GM19463 (cell line): ENCODE data around the gene FUT8.

Experiments
- ATAC-seq: cut with Tn5 transposase; IDR thresholded peaks from one replicate; pipeline ENCODE4 v1.9.1; 2021; ENCODE audit warnings: mild to moderate bottlenecking, moderate library complexity; ENCODE audit not compliant: unreplicated experiment

Gene FUT8

GRCh38 chr14:65412032-65412846 is at the start of gene FUT8:
Gene FUT8, plus strand, starts transcription at chr14:65412730. Its CDS starts 148,834 bp downstream, at chr14:65561564.
- peak; percentile 77 for ATAC-seq

GRCh38 chr14:65366802-65367565 is 45.5 kb upstream of the FUT8 start:
- ATAC-seq, result no peak

- ATAC-seq, result no peak
Observed at GRCh38 chr14:65369560-65369959, 43.0 kb upstream of the FUT8 start.

- ATAC-seq, result no peak
Observed at GRCh38 chr14:65370801-65371248, 41.7 kb upstream of the FUT8 start.

- no peak for ATAC-seq
Observed at GRCh38 chr14:65371784-65372183, 40.7 kb upstream of the FUT8 start.

- no peak for ATAC-seq
Observed at GRCh38 chr14:65373016-65373670, 39.4 kb upstream of the FUT8 start.

- ATAC-seq, result no peak
Observed at GRCh38 chr14:65373671-65374039, 38.9 kb upstream of the FUT8 start.

GRCh38 chr14:65377576-65377975 is 35.0 kb upstream of the FUT8 start:
- ATAC-seq, result no peak

- ATAC-seq, result no peak
Observed at GRCh38 chr14:65382586-65382985, 29.9 kb upstream of the FUT8 start.

GRCh38 chr14:65387171-65387570 is 25.4 kb upstream of the FUT8 start:
- no peak for ATAC-seq

- no peak for ATAC-seq
Observed at GRCh38 chr14:65387628-65388027, 24.9 kb upstream of the FUT8 start.

GRCh38 chr14:65392296-65392695 is 20.2 kb upstream of the FUT8 start:
- no peak for ATAC-seq

GRCh38 chr14:65396082-65396910 is 16.2 kb upstream of the FUT8 start:
- no peak for ATAC-seq

GRCh38 chr14:65403231-65403630 is 9.3 kb upstream of the FUT8 start:
- no peak for ATAC-seq

- no peak for ATAC-seq
Observed at GRCh38 chr14:65408113-65408512, 4.4 kb upstream of the FUT8 start.

GRCh38 chr14:65410640-65411039 is 1.9 kb upstream of the FUT8 start:
- no peak for ATAC-seq

- ATAC-seq, result peak; percentile 49
Observed at GRCh38 chr14:65411656-65412031, 886 bp upstream of the FUT8 start.

- peak; percentile 41 for ATAC-seq
Observed at GRCh38 chr14:65412856-65413738, 567 bp downstream of the FUT8 start.

GRCh38 chr14:65413739-65414045 is 1.2 kb downstream of the FUT8 start:
- ATAC-seq, result no peak
